Fibroblast of lung (primary cell): ENCODE measurements around the gene DNM3. TPM values are rescaled to one million over a fixed set of nuclear protein-coding genes. Genes with fewer than 3 reads are reported as not detected.

ENCODE experiments used
- DNase-seq, 2 donors: peaks; one replicate each; pipeline versions ENCODE4 v3.0.0 to v3.0.0-alpha.2; 2010; ENCODE audit warnings: low read depth in 2 of 2
- H2AFZ ChIP-seq: 2 replicates; pipeline ENCODE4 v1.5.1; 2012; ENCODE audit warnings: low read length, control low read depth, inconsistent platforms
- H3K27ac ChIP-seq: 2 replicates; pipeline ENCODE4 v1.5.1; 2011; ENCODE audit warnings: low read length, control low read depth; ENCODE audit not compliant: insufficient read depth
- H3K27me3 ChIP-seq: 2 replicates; pipeline ENCODE4 v1.5.1; 2011; ENCODE audit warnings: mild to moderate bottlenecking, low read length; ENCODE audit not compliant: control insufficient read depth, insufficient read depth
- H3K36me3 ChIP-seq: 2 replicates; pipeline ENCODE4 v1.5.1; 2011; ENCODE audit warnings: low read length; ENCODE audit not compliant: control insufficient read depth, insufficient read depth
- H3K4me1 ChIP-seq: 2 replicates; pipeline ENCODE4 v1.5.1; 2011; ENCODE audit warnings: low read length; ENCODE audit not compliant: control insufficient read depth, insufficient read depth; ENCODE audit errors: extremely low read depth
- H3K4me2 ChIP-seq: 2 replicates; pipeline ENCODE4 v1.5.1; 2011; ENCODE audit warnings: low read length, control low read depth; ENCODE audit not compliant: insufficient read depth; ENCODE audit errors: extremely low read depth
- H3K4me3 ChIP-seq, 4 experiments: fragments of 200-600 bp in 1 of 4; sonication (generic) in 1 of 4; replicated peaks in 1 of 4; 2 replicates each; pipeline ENCODE4 v1.5.1; 2011 to 2016; ENCODE audit warnings: low read length in 4 of 4, low read depth in 3 of 4, mild to moderate bottlenecking in 3 of 4, control low read depth in 2 of 4, inconsistent platforms in 1 of 4, mixed read lengths in 1 of 4; ENCODE audit not compliant: insufficient read depth in 1 of 4; ENCODE audit errors: control extremely low read depth in 1 of 4
- H3K79me2 ChIP-seq: 2 replicates; pipeline ENCODE4 v1.5.1; 2012; ENCODE audit warnings: mild to moderate bottlenecking, low read length, inconsistent platforms; ENCODE audit not compliant: control insufficient read depth, insufficient read depth
- H3K9ac ChIP-seq: 2 replicates; pipeline ENCODE4 v1.5.1; 2011; ENCODE audit warnings: mild to moderate bottlenecking, low read length, control low read depth; ENCODE audit not compliant: insufficient read depth
- H3K9me3 ChIP-seq: 2 replicates; pipeline ENCODE4 v1.5.1; 2012; ENCODE audit warnings: low read depth, low read length; ENCODE audit not compliant: control insufficient read depth, insufficient read depth
- H4K20me1 ChIP-seq: 2 replicates; pipeline ENCODE4 v1.5.1; 2011; ENCODE audit warnings: low read length; ENCODE audit not compliant: control insufficient read depth, insufficient read depth; ENCODE audit errors: extremely low read depth
- EZH2 ChIP-seq: IDR thresholded peaks from 2 replicates; pipeline ENCODE4 v1.5.1; 2012; ENCODE audit warnings: low read length, control low read depth, mild to moderate bottlenecking; ENCODE audit errors: missing control alignments
- polyA plus RNA-seq, 2 donors: library from polyadenylated mRNA; depleted of rRNA in 1 of 2; stranded (reverse) in 1 of 2; unstranded in 1 of 2; fragments of >200 nt; gene quantifications; 2 replicates each; pipeline ENCODE4 v1.2.1, GENCODE V29; 2011 to 2012; ENCODE audit warnings: missing spikeins in 1 of 2
- total RNA-seq: library from RNA; depleted of rRNA; stranded (reverse); fragments of >200 nt; gene quantifications from 2 replicates; pipeline ENCODE4 v1.2.1, GENCODE V29; 2014
- TF ChIP-seq, protein P1 (sequence below), 2 donors: IDR thresholded peaks in 1 of 2; conservative IDR thresholded peaks in 1 of 2; 1 replicate in 1 of 2; 2 replicates in 1 of 2; pipeline ENCODE4 v1.5.1; 2011 to 2012; ENCODE audit warnings: low read length in 2 of 2, control low read depth in 1 of 2, inconsistent platforms in 1 of 2, low read depth in 1 of 2, mild to moderate bottlenecking in 1 of 2

Gene DNM3
- total and polyA plus RNA-seq, 2 donors (not counting 1 experiment from before 2014, with no cell fraction given): 1.6 to 3.6 TPM

DNA sequence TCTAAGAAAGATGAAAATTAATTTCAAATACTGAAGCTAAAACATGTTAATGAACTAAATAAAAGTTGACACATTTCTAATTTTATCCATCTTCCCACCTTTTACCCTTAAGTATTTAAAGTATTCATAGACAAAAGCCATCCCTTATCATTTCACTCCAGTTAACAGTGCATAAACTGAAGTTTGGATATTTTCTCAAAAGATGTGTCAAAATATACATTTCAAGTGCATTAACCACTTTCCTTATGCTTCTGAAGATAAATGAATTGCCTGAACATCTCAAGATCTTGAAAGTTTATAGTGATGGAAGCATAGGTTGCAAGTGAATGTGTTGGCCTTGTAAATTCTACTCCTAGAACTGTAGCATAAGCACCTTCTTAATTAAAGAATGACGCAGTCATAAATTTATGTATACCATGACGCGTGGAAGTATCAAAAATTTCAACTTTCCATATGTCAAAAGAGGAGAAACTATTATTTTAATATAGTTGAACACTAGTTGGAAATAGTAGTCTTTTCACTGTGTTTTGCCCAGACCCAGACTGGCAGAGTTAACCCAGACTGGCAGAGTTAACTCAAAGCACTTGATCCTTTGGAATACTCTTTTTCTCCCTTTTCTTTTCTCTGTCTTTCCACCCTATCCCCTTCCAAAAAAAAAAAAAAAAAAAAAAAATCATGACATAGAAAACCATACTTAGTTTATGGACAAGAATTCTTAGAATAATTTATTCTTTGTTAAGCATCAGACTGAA is 296.6 kb downstream of the DNM3 start:
- H3K4me2 ChIP-seq: no peak overlapping the region
- H4K20me1 ChIP-seq: no peaks in the 10 kb centered on the region
- H3K36me3 ChIP-seq: peaks cover 3% of the 10 kb centered on the region
- H3K27ac ChIP-seq: no peak overlapping the region
- TF ChIP-seq, protein P1, sequence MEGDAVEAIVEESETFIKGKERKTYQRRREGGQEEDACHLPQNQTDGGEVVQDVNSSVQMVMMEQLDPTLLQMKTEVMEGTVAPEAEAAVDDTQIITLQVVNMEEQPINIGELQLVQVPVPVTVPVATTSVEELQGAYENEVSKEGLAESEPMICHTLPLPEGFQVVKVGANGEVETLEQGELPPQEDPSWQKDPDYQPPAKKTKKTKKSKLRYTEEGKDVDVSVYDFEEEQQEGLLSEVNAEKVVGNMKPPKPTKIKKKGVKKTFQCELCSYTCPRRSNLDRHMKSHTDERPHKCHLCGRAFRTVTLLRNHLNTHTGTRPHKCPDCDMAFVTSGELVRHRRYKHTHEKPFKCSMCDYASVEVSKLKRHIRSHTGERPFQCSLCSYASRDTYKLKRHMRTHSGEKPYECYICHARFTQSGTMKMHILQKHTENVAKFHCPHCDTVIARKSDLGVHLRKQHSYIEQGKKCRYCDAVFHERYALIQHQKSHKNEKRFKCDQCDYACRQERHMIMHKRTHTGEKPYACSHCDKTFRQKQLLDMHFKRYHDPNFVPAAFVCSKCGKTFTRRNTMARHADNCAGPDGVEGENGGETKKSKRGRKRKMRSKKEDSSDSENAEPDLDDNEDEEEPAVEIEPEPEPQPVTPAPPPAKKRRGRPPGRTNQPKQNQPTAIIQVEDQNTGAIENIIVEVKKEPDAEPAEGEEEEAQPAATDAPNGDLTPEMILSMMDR (conservative IDR thresholded peaks at IDR 0.05 in 1 of 2, IDR thresholded peaks at IDR 0.05 in 1 of 2; ENCODE audit: low read depth in 1 of 2, low read length in 2 of 2): no peak
- no peak for TF ChIP-seq EZH2
- no peak overlapping the region for H3K9ac ChIP-seq
- no peak overlapping the region for H2AFZ ChIP-seq
- H3K79me2 ChIP-seq: peaks cover 25% of the 10 kb centered on the region
- H3K4me3 ChIP-seq: no peak overlapping the region
- H3K4me1 ChIP-seq: peaks cover 6% of the 10 kb centered on the region
- H3K27me3 ChIP-seq: no peaks in the 10 kb centered on the region
- no peak for DNase-seq
- H3K9me3 ChIP-seq: no peaks in the 10 kb centered on the region

DNA sequence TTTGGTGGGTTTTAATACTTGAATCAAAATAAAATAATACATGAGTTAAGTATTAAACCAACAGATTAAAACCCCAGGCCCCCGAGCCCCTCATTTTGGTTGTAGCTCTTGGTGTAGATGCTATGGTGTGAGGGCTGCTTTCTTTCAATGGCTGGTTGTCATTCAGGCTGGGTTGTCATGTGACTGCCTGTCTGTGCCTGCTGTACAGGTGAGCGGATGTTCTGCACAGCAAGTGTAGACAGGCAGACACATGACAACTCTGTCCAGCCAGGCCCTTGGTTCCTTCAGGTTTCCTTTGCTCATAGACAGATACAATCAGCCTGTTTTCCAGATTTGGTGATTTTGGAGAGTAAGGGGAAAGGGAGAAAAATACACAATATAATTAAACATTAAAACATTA is 297.3 kb downstream of the DNM3 start:
- peaks cover 33% of the 10 kb centered on the region for H3K79me2 ChIP-seq
- no peaks in the 10 kb centered on the region for H3K9me3 ChIP-seq
- no peak overlapping the region for H2AFZ ChIP-seq
- TF ChIP-seq, protein P1 (conservative IDR thresholded peaks at IDR 0.05 in 1 of 2, IDR thresholded peaks at IDR 0.05 in 1 of 2; ENCODE audit: low read depth in 1 of 2, low read length in 2 of 2): no peak
- TF ChIP-seq EZH2: no peak
- H3K36me3 ChIP-seq: peaks cover 3% of the 10 kb centered on the region
- no peak overlapping the region for H3K4me2 ChIP-seq
- H3K27me3 ChIP-seq: no peaks in the 10 kb centered on the region
- no peak overlapping the region for H3K27ac ChIP-seq
- H3K4me3 ChIP-seq: no peak overlapping the region
- H4K20me1 ChIP-seq: no peaks in the 10 kb centered on the region
- DNase-seq: no peak
- H3K9ac ChIP-seq: no peak overlapping the region
- peaks cover 6% of the 10 kb centered on the region for H3K4me1 ChIP-seq

DNA sequence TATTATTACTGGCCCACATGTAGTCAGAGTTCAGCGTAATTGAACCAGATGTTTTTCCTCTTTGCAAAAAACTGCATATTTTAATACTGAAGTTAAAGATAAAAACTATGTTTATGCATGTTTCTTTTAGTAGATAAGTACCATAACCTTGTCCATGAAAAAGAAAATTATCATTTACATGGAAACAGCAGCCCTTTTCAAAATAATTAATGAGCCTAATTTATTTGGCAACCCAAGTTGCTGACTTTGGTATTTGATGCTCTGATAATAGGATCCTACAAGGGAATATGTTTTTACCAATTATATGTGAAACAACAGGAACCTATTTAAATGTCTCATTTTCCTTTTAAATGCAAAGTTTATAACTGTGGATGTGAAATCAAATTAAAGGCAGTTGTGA is 297.9 kb downstream of the DNM3 start:
- H4K20me1 ChIP-seq: no peaks in the 10 kb centered on the region
- TF ChIP-seq, protein P1 (conservative IDR thresholded peaks at IDR 0.05 in 1 of 2, IDR thresholded peaks at IDR 0.05 in 1 of 2; ENCODE audit: low read depth in 1 of 2, low read length in 2 of 2): no peak
- no peak for TF ChIP-seq EZH2
- peaks cover 6% of the 10 kb centered on the region for H3K4me1 ChIP-seq
- H3K4me3 ChIP-seq: peak overlapping the region in 2 of 4 experiments; percentile 31 to 92
- no peak overlapping the region for H2AFZ ChIP-seq
- H3K9ac ChIP-seq: no peak overlapping the region
- H3K27me3 ChIP-seq: no peaks in the 10 kb centered on the region
- H3K79me2 ChIP-seq: peaks cover 38% of the 10 kb centered on the region
- H3K36me3 ChIP-seq: peaks cover 3% of the 10 kb centered on the region
- peak overlapping the region; percentile 89 for H3K4me2 ChIP-seq
- no peak overlapping the region for H3K27ac ChIP-seq
- DNase-seq: peak in 1 of 2 donors; percentile 35
- no peaks in the 10 kb centered on the region for H3K9me3 ChIP-seq
